Stimulated activated CD4-positive, alpha-beta T cell treated with anti-CD3 and anti-CD28 coated beads, Interleukin-1b, Interleukin-23, amount 100 ng/mL, for 48 hours (primary cell): ENCODE results near the gene GPSM1.
A peak's percentile ranks its signal among the peaks of the same experiment; 100 is the strongest.
"Not testable (repeated sequence)": the region's sequence is repeated elsewhere in the genome, so short reads cannot be mapped to it uniquely, and the experiment has no call there.

Experiments
- DNase-seq: peaks from one replicate; pipeline ENCODE4 v3.0.0-alpha.2; 2020

Gene GPSM1

DNA sequence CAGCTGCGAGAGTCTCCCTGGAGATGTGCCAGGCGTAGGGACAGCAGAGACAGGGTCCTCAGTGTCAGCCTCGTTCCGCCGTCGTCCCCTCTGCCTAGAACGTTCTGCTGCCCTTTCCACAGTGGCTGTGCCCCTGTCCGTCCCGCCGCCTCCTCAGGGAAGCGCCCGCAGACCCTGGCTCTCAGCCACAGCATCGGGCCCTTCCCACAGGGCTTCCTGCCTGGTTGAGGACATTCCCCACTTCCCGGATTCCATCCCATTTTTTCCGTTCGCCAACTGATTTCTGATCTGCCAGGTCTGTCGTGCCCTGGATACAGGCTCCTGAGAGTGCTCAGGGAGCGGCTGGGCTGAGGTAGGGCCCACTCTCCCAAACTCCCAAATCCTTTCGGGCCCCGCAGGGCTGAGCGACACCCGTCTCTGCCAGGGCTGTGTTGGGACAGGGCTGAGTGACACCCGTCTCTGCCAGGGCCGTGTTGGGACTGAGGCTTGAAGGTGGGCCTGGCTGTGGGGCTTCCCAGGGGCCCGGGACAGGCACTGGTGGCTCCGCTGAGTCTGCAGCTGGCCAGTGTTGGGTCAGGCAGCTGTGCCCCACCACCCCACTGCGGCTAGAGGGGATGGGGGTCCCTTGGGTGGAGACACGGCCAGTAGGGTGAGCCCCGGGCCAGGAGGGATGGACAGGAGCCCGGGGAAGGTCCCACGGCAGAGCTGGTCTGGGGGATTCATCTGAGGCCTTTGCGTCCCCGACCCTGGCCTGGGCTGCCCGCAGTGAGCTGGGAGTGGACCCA, 20.3 kb downstream of the GPSM1 start:
- DNase-seq, result no peak

DNA sequence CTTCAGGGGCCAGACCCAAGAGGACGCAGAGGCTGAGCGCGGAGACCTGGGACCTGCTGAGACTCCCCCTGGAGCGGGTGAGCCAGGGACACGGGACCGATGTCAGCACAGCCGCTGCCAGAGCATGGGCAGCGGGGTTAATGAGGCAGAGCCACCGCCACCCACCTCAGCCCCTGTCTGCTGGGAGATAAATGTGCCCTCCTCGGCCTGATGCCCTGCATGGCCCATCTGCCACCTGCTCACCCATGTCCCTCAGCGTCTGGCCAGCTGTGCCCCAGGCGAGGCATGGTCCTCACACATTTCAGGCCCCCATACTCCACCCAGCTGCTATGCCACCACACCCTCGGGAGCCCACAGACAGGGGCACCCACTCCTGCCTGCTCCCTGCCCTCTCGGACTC, 21.4 kb downstream of the GPSM1 start:
- DNase-seq, result no peak

DNA sequence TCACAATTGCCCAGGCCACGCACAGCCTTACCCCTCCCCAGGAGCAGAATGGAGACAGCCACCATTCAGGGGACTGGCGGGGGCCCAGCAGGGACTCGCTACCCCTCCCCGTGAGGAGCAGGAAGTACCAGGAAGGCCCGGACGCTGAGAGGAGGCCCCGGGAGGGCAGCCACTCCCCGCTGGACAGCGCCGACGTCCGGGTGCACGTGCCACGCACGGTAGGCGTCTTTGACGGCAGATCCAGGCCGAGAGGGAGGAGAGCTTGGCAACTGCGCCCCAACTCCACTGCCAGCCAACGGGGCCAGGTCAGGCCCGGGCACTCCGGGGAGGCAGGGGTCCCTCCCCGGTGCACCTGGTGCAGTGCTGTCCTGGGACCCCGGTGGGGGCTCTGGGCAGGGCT, 22.2 kb downstream of the GPSM1 start:
- DNase-seq, result no peak

DNA sequence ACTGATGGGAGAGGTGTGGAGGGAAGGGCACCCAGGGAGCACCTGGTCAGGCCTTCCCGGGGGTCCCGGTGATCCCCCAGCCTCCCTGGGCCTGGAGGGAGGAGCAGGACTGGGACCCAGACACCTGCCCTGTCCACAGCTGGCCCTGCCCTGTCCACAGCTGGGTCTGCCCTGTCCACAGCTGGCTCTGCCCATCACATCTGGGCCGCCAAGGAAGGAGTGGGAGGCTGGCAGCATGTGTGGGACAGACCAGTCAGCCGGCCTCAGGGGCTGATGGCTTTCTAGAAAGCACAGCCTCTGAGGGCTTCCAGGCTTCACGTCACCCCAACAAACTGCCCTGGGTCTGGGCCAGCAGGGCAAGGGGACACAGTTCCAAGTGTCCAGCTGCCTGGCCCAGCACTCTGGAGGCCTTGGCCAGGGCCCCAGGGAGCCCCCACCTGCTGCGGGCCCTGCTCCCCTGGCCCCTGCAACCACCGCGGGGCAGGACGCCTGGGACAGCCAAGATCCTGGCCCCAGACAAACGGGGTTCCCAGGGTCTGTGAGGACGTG, 24.0 kb downstream of the GPSM1 start:
- no peak for DNase-seq

DNA sequence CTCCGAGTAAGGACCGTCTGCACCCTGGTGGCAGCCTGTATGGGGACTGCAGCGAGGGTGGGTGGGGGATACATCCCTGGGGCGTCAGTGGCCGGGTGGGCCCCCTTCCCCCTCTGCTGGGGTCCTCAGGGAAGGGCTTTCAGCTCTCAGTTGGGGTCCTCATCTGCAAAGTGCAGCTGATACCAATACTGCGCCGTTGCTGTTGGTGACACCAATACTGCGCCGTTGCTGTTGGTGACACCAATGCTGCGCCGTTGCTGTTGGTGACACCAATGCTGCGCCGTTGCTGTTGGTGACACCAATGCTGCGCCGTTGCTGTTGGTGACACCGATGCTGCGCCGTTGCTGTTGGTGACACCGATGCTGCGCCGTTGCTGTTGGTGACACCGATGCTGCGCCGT, 24.5 kb downstream of the GPSM1 start:
- DNase-seq, result not testable (repeated sequence)

DNA sequence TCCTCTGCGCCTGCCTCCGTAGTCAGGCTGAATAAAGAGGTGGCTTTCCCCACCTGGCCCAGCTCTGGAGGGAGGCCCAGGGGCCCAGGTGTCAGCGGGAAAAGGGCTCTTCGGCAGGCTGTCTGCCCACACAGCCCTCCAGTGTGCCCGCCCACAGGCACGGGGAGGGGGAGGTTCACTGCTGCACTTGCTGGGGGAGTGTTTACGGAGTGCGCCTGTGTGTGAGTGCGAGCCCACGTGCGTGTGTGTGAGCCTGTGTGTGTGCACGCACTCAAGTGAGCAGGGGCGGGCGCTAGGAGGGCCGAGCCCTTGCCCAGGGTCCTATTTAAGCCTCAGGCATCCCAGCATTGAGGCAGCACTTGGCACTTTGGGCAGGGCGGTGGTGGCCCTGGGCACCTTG, 25.3 kb downstream of the GPSM1 start:
- no peak for DNase-seq

DNA sequence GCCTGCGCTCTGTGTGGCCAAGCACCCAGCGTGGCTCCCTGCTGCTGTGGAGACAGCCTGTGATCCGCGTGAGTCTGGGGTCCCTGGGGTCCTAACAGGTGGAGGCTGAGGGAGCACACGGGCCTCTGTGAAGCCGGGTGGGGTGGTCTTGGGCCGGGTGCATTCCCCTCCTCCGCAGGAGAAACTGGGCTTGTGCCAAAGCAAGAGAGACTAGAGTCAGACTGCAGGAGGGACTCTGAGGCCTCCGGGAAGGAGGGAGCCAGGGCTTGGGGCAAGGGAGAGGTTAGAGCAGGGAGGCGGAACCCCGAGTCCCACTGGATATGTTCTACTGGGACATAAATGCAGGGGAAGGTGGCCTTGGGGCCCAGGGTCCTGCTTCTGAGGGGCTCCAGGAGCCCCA, 25.7 kb downstream of the GPSM1 start:
- DNase-seq, result no peak

DNA sequence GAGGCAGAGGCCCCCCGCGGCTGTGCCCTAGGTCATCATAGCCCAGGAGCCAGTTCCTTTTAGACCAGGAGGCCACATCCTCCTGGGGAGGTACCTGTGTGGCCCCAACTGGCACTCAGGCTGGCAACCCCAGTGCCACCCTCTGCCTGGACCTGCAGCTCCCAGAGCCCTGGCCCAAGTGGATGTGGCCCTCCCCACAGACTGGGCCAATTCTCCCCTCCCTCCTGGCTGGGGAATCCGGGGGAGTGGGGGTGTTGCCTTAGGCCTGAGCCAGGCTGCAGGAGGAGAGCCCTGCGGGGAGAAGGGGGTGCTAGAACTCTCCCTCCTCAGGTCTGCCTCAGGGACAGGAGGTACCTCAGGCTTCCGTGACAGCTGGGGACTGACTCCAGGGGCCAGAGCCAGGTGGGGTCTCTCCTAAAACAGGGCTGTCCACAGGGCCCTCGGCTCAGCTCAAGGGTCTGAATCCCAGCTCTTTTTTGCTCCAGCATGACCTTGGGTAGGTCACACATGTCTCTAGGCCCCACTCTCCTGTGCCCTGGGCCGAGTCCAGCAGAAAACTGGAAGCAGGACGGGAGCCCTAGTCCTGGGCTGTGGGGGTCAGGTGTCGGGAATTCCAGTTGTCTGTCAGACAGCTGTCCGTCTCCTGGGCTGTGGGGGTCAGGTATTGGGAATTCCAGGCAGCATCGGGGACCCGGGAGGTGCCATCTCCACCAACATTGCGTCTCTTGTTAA, 26.6 kb downstream of the GPSM1 start:
- DNase-seq, result no peak

DNA sequence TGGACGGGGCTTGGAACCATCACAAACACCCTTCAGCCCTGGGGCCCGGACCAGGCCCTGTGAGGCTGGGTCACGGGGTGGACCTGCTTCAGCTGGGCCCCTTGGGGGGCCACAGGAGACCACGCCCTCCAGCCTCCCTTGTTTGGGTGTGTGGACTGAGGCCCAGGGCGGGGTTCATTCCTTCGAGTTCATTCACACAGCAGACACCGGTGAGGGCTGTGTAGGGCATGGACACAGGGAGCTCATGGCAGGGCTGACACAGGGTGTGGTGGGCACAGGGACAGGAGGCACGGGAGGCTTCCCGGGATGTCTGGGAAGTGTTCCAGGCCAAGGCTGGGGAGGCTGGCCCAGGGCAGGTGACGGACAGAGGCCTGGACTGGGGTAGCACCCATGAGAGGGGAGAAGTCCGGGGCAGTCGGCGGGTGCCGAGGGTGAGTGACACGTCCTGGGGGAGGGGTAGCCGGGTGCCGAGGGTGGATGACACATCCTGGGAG, 27.3 kb downstream of the GPSM1 start:
- DNase-seq, result no peak

DNA sequence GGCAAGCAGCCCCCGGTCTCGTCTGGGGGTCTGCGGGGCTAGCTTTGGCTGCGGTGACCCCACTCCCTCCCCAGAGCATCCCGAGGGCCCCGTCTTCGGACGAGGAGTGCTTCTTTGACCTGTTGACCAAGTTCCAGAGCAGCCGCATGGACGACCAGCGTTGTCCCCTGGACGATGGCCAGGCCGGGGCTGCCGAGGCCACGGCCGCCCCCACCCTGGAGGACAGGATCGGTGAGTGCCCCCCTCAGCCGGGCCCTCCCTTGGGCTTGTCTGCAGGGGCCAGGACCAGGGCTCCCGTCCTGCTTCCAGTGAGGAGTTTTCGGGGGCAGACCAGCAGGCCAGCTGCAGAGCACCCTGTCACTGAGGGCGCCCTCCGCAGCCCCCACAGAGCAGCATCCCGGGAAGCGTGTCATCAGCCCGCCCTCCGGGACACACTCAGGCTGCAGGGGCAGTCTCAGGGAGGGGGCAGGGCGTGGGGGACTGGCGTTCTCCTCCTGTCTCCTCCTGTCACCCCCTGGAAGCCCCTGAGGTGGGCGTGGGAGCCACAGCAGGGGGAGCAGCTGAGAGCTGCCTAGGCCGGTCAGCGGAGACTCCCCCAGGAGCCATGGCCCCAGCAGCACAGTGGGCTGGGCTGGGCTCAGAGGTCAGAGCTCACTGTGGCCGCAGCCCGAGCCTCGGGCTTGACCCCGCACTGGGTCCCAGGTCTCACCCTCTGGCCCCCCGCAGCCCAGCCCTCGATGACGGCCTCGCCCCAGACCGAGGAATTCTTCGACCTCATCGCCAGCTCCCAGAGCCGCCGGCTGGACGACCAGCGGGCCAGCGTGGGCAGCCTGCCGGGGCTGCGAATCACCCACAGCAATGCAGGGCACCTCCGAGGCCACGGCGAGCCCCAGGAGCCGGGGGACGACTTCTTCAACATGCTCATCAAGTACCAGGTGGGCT, 28.5 kb downstream of the GPSM1 start:
- no peak for DNase-seq

DNA sequence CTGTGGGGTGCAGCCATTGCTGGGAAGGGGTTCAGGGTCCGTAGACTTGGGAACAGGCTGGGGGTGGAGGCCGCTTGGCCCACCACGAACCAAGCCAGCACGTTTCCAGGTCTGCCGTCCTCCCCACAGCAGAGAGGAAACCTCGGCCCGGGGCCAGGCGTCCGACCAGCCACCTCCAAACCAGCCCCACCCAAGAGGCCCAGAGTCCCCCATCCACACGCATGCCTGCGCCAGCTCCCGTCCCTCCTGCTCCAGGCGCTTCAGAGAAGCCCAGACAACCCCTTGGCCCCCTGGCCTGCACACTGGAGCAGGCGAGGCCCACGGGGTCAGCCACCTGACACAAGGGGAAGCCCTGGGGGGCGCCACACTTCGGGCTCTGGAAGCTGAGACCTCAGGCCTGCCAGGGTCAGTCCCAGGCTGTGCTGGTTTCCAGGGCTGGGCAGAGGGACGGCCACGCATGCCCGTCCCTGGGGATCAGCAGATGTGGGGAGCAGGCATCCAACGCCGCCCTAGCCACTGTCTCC, 29.9 kb downstream of the GPSM1 start:
- no peak for DNase-seq

DNA sequence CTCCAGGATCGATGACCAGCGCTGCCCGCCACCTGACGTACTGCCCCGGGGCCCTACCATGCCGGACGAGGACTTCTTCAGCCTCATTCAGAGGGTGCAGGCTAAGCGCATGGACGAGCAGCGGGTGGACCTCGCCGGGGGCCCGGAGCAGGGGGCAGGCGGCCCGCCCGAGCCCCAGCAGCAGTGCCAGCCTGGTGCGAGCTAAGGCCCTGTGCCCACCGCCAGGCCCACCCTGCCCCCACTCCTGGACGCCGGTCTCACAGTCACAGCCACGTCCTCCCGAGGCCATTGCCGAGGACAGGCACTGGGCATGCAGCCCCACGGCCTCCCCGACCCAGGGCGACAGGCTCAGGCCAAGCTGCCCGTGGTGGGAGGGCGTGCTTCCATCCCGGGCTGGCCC, 30.7 kb downstream of the GPSM1 start:
- no peak for DNase-seq

DNA sequence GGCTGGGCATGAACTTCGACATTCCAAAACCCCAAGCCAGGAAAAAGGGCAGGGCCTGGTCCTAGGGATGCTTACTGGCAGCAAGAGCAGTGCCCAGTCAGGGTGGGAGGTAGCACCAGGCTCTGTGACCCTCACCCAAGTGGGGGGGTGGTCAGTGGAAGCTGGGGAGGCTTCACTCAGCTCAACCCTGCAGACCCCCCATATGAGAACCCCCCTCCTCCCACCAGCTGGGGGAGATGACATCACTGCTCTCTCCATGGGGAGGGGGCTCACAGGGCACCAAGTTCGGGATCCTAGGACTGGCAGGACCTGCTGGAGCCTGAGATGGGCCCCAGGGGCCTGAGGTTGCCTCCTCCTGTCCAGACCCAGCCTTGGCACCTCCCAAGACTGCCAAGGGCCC, 31.5 kb downstream of the GPSM1 start:
- no peak for DNase-seq

DNA sequence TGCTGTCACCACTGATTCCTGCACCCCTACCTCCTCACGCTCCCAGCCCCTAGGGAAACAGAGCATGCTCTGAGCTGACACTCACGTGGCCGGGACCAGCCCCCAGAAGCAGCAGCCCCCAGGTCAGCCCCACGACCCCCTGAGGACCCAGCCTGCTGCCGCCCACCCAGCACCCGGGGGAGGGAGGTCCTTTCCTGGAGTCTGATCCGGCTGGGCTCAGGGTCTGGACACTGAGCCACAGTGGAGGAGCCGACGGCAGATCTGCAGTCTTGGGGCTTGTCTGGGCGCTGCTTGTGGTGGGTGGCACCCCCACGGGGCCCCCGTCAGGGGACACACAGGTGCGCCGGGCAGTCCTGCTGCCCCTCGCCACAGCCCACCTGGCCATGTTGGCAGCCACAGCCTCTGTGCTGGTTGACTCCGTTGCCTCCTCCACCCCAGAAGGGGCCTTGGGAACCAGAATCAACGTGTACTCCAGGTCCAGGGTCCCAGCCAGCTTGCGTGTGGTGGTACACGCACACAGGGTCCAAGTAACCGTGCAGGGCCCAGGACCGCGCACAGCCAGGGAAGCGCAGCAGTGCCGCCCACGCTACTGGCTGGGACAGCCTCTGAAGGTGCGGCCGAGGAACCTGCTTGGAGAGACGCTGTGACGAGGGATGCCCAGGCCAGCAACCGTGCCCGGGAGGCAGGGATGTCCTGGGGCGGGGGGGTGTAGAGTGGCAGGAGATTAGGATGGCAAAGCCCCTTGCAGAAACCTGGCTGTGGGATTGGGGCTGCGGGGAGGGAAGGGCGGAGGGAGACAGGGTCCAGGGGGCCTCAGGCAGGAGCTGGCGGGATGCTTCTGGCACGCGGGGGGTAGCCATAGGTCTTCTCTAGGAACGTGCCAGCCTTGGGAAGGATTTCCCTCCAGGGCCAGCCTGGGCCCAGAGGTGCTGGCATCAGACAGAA, 32.7 kb downstream of the GPSM1 start:
- no peak for DNase-seq

DNA sequence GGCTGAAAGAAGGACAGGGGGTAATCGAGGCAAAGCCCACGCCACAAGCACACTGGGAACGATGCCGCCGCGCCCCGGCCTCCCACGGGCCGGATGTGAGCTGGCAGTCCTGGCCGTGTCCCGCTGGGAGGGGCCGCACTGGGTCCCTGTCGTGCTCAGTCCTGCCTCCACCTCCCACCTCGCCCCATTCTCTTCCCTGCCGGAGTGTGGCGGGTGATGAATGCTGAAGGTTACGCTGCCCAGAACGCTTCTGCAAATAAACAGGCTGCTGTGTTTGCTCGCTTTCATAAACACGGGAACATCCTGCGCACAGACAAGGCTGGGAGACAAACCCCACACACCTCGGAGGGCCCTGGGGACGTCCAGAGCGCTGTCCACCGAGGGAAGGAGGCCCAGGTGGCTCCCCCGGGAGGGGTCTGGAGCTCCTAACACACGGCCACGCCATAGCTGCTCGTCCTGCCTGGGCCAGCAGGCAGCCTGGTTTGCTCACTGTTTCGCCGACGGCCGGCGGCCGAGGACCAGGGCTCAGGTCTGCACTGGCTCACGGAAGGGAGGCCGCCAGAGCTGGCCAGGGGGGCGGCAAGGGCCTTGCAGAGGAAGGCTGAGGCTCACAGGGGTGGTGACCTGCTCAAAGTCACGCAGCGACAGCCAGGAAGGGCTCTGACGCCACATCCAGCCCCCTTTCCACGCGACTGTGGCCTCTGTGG, 33.9 kb downstream of the GPSM1 start:
- no peak for DNase-seq

DNA sequence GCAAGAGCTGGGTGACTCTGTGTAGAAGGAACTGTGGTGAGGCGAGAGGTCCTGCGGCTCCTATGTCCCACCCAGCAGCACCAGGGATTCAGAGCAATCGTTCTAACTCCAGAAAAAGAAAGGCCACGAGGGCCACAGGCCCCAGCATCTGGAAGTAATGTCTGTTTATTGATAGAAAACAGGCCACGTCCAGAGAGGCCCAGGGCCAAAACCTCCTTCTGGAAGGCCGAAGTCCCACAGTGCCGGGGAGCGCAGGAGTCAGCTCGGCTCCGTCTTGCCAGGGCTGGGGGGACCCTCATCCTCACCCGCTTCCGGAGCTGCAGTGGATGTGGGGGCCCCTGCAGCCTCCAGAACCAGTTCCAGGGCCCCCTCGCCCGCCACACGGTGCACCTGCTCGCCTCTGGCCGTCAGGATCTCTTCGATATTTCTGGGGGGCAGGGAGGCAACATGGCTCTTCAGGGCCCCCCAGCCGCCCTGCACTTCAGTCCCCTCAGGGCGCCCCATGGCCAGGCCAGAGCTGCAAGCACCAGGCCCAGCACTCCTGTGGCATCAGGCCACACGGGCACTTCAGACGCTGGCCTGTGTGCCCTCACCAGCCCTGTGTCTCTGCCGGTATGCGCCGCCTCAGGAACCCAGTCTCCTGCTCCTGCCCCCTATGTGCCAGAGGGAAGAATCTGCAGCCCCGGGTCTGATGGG, 34.6 kb downstream of the GPSM1 start:
- no peak for DNase-seq

DNA sequence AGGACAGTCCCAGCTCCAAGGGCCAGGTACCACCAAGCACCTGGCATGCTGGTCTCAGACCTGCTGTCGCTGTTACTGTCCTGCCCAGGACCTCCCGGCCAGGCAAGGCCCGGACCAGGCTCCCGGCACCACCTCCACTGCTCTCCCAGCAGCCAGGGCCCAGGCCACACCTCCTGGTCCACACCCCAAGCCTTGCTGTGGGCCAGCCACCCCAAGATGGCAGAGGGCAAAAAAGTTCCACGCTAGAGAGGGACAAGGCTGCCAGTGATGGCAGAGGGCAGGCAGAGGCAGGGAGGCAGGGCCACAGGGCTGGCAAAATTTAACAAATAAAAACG, 35.1 kb downstream of the GPSM1 start:
- no peak for DNase-seq

DNA sequence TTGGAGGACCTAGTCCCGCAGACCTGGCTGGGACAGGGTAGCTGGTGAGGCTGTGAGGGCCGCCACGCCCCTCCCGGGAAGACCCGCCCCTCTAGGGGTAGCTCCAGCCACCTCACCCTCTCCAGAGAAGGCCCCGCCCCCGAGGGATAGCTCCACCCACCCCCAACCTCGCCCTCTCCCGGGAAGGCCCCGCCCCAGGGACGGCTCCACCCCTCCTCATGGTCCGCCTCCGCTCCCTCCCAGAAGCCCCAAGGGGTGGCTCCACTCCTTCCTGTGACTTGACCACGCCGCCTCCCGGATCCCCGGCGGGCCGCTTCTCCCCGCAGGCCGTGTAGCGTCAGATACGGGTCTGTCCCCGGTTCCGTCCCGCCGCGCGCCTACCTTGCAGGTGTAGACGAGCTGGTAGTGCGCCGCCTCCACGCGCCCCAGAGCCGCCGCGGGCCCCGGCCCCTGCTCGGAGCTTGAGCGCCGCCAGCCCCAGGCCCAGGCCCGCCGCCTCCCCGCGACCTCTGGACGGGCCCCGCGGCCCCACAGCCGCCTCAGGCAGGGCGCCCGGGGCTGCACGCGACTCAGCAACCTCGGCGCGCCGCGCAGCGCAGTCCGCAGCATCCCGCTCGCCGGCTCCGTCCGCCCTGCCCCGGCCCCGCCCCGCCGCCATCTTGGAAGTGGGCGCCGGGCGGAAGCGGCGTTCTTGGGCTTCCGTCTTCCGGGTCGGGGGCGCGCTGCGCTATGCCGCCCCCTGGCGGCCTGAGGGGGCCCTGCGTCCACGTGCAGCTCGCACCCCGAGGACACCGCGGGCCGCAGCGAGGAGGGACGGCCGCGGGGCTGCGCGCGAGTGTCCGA, 36.0 kb downstream of the GPSM1 start, which contains the start of gene DNLZ:
TSS of gene DNLZ (minus strand) at position 639 of the 843 bp plus-strand sequence. CDS start at position 609, 30 bp downstream.
- DNase-seq, result peak; percentile 96
